Calu3 (cell line): Measurements from ENCODE around the gene RBM14. TPM values are rescaled to one million over a fixed set of nuclear protein-coding genes. Genes with fewer than 3 reads are reported as not detected.
A peak's percentile ranks its signal among the peaks of the same experiment; 100 is the strongest.

Source experiments
- BruUV-seq: library from RNA; stranded (reverse); fragments of 400-500 nt; replicated peaks from 2 replicates; lab custom pipeline; 2021; lab: Mats Ljungman, UMichigan
- CTCF ChIA-PET: fragments of 300-600 bp; sonication (Branson Sonifier 250); formaldehyde crosslinking; loops from one replicate; lab custom pipeline; 2022; ENCODE audit warnings: antibody characterized with exemption; lab: Charles Lee
- DNase-seq: peaks from one replicate; pipeline ENCODE4 v3.0.0; 2022
- H3K27ac Mint-ChIP-seq: one replicate; pipeline ENCODE4 v1.8.0; 2022; ENCODE audit warnings: mixed read lengths; ENCODE audit not compliant: unreplicated experiment
- H3K27me3 Mint-ChIP-seq: one replicate; pipeline ENCODE4 v1.8.0; 2022; ENCODE audit warnings: mixed read lengths; ENCODE audit not compliant: unreplicated experiment
- H3K36me3 Mint-ChIP-seq: one replicate; pipeline ENCODE4 v1.8.0; 2022; ENCODE audit warnings: mild to moderate bottlenecking, moderate library complexity, mixed read lengths; ENCODE audit not compliant: insufficient read depth, unreplicated experiment
- H3K4me1 Mint-ChIP-seq: one replicate; pipeline ENCODE4 v1.8.0; 2022; ENCODE audit warnings: mild to moderate bottlenecking, low read depth, mixed read lengths; ENCODE audit not compliant: unreplicated experiment
- H3K4me3 Mint-ChIP-seq: one replicate; pipeline ENCODE4 v1.8.0; 2022; ENCODE audit warnings: mild to moderate bottlenecking, low read depth, moderate library complexity, mixed read lengths; ENCODE audit not compliant: unreplicated experiment
- H3K9me3 Mint-ChIP-seq: one replicate; pipeline ENCODE4 v1.8.0; 2022; ENCODE audit warnings: low read depth, mixed read lengths; ENCODE audit not compliant: unreplicated experiment
- intact Hi-C: fragments of 100-400 bp; cut with micrococcal nuclease; formaldehyde crosslinking; loops from one replicate; pipeline ENCODE4 v1.10.0; 2022; ENCODE audit not compliant: unreplicated experiment
- total RNA-seq: library from RNA; stranded (reverse); gene quantifications from 2 replicates; pipeline ENCODE4 v1.2.3, GENCODE V29; 2022
- TF ChIP-seq, protein P1 (sequence below): fragments of 200-600 bp; IDR thresholded peaks from one replicate; pipeline ENCODE4 v1.8.0; 2022; ENCODE audit warnings: antibody characterized with exemption; ENCODE audit not compliant: unreplicated experiment

Gene RBM14
- total RNA-seq, 1 experiment from 2014 or later: 107 TPM

DNA sequence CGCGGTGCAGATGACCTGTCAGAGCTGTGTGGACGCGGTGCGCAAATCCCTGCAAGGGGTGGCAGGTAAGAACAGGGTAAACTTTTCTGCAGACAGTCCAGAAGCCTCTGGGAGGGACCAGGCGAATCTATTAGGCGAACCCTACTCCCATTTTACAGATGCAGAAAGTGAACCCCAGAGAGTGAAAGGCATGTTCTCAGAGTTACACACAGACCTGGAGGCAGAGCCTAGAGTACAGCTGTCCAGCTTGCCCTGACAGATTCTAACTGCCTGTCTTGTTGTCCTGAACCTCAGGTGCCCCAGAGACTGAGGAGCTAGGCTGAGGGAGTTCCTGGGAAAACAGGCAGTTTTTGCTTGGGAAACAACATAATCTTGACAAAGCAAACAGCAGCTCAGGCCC lies 22.8 kb upstream of the RBM14 start:
- Mint-ChIP-seq H3K9me3 (no peaks in the 10 kb centered on the region), H3K27ac (peak overlapping the region; percentile 77), H3K4me1 (no peaks in the 10 kb centered on the region), H3K27me3 (no peaks in the 10 kb centered on the region), H3K4me3 (peak overlapping the region; percentile 87), H3K36me3 (peaks cover 25% of the 10 kb centered on the region)
- CTCF ChIA-PET: interaction anchor here (0.6 to 0.9 kb wide), 2 partner anchors 11 to 85 kb away, joined by 5 read pairs; no protein-coding TSS in a partner anchor
- BruUV-seq: no TSS peak
- DNase-seq: no peak
- intact Hi-C loops: no loop called here
- TF ChIP-seq, protein P1, sequence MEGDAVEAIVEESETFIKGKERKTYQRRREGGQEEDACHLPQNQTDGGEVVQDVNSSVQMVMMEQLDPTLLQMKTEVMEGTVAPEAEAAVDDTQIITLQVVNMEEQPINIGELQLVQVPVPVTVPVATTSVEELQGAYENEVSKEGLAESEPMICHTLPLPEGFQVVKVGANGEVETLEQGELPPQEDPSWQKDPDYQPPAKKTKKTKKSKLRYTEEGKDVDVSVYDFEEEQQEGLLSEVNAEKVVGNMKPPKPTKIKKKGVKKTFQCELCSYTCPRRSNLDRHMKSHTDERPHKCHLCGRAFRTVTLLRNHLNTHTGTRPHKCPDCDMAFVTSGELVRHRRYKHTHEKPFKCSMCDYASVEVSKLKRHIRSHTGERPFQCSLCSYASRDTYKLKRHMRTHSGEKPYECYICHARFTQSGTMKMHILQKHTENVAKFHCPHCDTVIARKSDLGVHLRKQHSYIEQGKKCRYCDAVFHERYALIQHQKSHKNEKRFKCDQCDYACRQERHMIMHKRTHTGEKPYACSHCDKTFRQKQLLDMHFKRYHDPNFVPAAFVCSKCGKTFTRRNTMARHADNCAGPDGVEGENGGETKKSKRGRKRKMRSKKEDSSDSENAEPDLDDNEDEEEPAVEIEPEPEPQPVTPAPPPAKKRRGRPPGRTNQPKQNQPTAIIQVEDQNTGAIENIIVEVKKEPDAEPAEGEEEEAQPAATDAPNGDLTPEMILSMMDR: no peak

- H3K27ac Mint-ChIP-seq: no peak overlapping the region
- intact Hi-C loops: no loop called here
- BruUV-seq: no TSS peak
- no peaks in the 10 kb centered on the region for H3K27me3 Mint-ChIP-seq
- TF ChIP-seq, protein P1: no peak
- CTCF ChIA-PET: interaction anchor here (0.7 kb wide), 1 partner anchor 32 kb away, joined by 5 read pairs; no protein-coding TSS in a partner anchor
- no peaks in the 10 kb centered on the region for H3K4me1 Mint-ChIP-seq
- peaks cover 22% of the 10 kb centered on the region for H3K36me3 Mint-ChIP-seq
- no peaks in the 10 kb centered on the region for H3K9me3 Mint-ChIP-seq
- DNase-seq: no peak
- H3K4me3 Mint-ChIP-seq: no peak overlapping the region
Measured at GRCh38 chr11:66595245-66595904, 21.1 kb upstream of the RBM14 start.

DNA sequence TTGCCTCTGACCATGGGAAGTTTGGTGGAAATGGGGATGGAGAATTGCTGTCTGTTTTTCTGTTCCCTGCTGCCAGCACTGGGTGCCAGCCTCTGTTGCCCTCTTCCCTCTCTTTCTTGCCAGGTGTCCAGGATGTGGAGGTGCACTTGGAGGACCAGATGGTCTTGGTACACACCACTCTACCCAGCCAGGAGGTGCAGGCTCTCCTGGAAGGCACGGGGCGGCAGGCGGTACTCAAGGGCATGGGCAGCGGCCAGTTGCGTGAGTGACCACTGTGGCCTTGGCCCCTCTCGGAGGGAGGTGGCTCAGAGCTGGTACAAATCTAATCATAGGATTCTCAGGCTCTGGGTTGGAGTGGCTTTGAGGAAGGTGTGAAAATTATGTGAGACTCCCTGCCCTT lies 17.4 kb upstream of the RBM14 start:
- DNase-seq: no peak
- no peaks in the 10 kb centered on the region for H3K27me3 Mint-ChIP-seq
- BruUV-seq: no TSS peak
- CTCF ChIA-PET: no interaction called here
- H3K36me3 Mint-ChIP-seq: no peaks in the 10 kb centered on the region
- no peaks in the 10 kb centered on the region for H3K4me1 Mint-ChIP-seq
- intact Hi-C loops: no loop called here
- H3K4me3 Mint-ChIP-seq: no peak overlapping the region
- TF ChIP-seq, protein P1: no peak
- no peaks in the 10 kb centered on the region for H3K9me3 Mint-ChIP-seq
- no peak overlapping the region for H3K27ac Mint-ChIP-seq

- Mint-ChIP-seq H3K4me1 (no peaks in the 10 kb centered on the region), H3K36me3 (no peaks in the 10 kb centered on the region), H3K27ac (no peak overlapping the region), H3K4me3 (no peak overlapping the region), H3K9me3 (no peaks in the 10 kb centered on the region), H3K27me3 (no peaks in the 10 kb centered on the region)
- BruUV-seq: no TSS peak
- DNase-seq: no peak
- TF ChIP-seq, protein P1: no peak
- intact Hi-C loops: no loop called here
- CTCF ChIA-PET: no interaction called here
Measured at GRCh38 chr11:66600219-66600618, 16.2 kb upstream of the RBM14 start.
